Measurements from ENCODE around the gene ARFIP1.
"Not testable (repeated sequence)": the region's sequence is repeated elsewhere in the genome, so short reads cannot be mapped to it uniquely, and the experiment has no call there.

The ARFIP1 gene, protein sequence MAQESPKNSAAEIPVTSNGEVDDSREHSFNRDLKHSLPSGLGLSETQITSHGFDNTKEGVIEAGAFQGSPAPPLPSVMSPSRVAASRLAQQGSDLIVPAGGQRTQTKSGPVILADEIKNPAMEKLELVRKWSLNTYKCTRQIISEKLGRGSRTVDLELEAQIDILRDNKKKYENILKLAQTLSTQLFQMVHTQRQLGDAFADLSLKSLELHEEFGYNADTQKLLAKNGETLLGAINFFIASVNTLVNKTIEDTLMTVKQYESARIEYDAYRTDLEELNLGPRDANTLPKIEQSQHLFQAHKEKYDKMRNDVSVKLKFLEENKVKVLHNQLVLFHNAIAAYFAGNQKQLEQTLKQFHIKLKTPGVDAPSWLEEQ

DNA sequence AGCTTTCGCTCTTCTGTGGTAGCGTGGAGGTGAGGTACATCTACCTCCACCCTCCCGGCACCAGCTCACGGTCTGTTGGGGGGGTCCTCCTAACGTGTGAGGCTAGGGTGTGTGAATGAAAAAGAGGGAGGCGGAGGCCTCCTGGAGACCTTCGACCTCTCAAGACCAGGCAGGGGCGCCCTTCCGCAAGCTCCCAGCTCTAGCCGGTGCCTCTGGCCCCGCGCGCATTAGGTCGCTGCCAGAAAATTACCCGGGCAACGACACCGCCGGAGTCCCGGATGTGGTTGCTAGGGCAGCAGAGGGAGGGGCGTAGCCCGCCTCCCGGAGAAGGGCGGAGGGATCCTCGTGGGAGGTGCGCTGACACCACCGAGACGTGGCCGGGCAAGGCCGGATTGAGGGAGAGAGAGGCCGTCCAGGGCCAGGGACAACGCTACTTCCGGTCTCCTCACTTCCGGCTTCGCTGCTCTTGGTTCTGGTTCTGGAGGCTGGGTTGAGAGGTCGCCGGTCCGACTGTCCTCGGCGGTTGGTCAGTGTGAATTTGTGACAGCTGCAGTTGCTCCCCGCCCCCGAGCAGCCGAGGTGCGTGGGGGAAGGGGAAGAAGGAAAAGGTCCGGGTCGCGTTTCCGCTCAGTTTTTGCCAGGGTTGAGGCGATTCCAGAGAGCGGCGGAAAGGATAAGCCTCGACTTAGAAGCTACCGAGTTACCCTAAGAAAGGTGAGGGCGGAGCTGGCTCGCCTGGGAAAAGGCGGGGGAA, at the start of gene ARFIP1, which contains the start of gene TIGD4:
ARFIP1 (plus strand) TSS at position 442 of the 754 bp plus-strand sequence. CDS start 49,680 bp downstream, outside the sequence.
TIGD4 (minus strand) TSS at position 218 of the 754 bp plus-strand sequence. CDS start 8,726 bp downstream, outside the sequence.
- DNase-seq, result peak; percentile 46

DNA sequence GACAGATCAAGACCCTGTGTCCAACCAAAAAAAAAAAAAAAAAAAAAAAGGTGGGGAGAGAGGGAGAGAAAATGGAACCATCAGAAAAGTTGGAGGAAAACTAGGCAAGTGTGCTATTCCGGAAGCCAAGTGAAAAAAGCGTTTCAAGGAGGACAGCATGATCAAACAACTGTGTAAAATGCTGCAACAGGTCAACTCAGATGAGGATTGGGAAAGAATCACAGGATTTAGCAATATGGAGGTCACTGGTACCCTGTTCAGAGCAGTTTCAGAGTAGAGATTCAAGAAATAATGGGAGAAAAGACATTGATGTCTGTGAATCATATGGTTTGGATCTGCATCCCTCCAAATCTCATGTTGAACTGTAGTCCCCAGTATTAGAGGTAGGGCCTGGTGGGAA, 47.8 kb upstream of the ARFIP1 start:
- DNase-seq, result no peak

DNA sequence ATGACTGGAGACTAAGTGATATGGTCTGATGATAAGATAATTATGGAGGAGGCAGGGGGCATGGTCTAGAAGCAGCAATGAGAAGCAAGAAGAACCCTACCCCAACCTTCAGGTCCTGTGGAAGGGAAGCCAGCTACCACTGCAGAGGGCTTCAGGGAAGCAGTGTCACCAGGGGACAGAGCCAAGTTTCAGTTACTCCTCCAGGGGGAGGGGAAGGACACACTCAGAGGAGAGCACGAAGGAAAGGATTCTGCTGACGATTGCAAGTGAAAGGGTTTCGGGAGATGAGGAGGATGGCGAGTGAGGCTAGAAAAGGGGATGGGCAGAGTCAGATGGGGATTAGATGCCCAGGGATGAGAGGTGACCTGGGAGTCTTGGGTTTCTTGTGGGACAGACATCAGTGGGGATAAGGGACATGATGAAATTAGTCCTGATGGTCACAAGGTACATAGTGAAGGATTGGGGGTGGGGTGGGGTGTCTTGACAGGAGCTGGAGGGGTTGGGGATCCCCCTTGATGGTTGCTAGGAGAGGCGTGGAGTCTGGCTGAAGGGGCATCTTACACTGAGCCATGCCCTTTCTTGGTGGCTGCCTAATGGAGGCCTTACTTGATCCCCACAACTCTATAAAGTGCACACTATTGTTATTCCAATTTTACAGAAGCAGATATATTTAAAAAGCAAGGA, 45.6 kb upstream of the ARFIP1 start:
- no peak for DNase-seq

DNA sequence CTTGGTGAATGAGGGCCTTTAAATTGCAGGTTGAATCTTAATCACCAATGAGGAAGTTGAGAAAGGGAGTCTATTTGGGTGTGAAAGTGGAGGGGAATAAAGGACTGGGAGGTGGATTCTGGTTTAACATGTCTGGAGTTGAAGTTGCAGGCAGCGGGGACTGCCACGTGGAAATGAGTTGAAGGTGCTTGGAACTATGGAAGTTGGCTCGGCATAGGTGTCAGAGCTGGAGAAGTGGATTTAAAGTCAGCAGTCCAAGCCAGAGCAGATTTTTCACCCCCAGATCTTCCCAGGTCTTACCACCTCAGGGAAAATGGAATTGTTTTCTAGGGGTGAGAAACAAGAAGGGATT, 45.1 kb upstream of the ARFIP1 start:
- no peak for DNase-seq

DNA sequence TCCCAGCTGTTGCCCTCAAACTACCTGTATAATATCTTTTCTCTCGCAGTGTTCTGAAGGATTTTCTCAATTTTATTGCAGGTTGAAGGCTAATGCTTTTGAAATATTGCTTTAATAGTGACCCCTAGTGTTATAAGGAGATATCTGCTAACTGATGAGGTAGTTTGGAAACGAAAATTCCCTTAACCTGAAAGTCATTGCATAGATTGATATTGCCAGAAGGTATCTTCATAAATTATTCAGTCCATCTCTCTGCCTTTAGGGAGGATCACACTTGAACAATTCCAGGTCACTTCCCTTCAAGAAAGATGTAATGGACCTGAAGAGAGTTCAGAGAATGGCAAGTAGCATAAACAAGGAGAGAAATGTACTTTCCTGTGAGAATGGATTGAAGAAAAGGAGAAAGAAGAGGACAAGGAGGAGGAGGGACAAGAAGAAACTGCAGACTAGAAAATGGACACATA, 44.3 kb upstream of the ARFIP1 start:
- no peak for DNase-seq

DNA sequence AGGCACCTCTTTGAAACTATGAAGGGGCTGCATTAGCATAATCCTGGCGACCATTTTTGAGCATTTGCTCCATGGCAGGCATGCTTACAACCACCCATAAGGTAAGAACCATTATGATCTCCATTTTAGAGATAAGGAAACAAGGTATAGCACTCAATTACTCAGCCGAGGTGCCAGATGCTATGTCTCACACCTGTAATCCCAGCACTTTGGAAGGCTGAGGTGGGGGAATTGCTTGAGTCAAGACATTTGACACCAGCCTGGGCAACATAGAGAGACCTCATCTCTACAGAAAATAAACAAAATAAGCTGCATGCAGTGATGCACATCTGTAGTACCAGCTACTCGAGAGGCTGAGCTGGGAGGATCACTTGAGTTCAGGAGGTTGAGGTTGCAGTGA, 43.8 kb upstream of the ARFIP1 start:
- no peak for DNase-seq

DNA sequence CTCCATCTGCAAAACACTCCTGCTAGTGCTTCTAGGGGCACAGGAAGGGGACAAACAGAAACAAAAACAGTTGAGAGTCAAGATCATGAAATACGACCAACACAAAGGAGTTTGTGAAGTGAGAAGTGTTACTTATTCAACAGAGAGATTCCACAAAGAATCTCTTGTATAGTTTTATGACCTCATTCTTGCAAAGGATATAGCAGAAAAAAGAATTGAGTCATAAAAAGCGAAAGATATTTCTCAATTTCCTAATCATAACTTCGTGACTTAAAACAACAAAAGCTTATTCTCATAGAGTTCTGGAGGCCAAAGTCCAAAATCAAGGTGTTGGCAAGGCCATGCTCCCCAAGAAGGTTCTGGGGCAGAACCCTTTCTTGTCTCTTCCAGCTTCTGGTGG, 40.9 kb upstream of the ARFIP1 start:
- no peak for DNase-seq

DNA sequence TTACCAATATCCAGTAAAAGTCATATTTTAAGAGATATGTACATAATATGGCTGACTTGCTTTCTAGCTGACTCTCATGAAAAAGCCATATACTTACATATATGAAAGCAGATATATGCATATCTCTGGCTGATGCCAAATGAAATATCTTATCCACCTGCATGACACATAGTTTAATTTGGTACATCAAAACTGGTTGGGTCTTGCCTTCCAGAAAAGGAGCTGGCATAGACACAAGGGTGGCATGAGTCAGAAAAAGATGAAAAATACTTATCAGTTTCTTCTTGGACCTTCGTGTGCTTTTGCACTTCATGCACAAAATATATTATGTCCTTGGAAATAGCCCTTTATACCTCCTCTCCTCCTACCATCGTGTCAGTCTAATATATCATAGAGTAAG, 32.3 kb upstream of the ARFIP1 start:
- no peak for DNase-seq

DNA sequence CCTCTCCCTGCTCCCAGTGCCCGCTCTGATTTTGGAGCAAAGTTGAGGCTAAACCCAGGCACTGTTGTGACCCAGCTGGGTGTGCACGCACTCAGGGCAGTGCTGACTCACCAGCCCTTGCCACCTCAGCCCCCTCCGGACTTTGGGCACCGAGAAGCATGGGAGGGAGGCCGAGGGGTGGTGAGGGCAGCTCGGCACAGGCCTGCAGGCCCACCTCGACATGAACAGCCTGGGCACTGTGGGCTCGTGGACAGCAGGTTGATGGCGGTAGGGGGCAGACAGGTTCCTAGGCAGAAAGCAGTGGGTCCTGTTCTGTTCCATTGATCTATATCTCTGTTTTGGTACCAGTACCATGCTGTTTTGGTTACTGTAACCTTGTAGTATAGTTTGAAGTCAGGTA, 31.1 kb upstream of the ARFIP1 start:
- no peak for DNase-seq

DNA sequence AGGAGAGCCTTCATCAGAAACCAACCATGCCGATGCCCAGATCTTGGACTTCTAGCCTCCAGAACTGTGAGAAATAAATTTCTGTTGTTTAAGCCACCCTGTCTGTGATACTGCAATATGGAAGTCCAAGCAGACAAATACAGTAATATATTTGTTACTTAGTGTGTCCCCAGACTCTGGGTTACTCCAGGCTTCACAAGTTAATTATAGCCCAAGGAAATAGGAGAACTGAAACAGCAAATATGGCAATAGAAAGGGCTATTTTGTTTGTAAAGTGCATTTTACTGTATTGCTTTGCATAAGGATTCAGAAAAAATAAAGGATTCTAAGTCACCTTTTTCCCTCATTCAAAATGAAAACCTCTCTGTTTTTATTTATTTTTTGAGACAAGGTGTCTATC, 16.0 kb upstream of the ARFIP1 start:
- DNase-seq, result no peak

DNA sequence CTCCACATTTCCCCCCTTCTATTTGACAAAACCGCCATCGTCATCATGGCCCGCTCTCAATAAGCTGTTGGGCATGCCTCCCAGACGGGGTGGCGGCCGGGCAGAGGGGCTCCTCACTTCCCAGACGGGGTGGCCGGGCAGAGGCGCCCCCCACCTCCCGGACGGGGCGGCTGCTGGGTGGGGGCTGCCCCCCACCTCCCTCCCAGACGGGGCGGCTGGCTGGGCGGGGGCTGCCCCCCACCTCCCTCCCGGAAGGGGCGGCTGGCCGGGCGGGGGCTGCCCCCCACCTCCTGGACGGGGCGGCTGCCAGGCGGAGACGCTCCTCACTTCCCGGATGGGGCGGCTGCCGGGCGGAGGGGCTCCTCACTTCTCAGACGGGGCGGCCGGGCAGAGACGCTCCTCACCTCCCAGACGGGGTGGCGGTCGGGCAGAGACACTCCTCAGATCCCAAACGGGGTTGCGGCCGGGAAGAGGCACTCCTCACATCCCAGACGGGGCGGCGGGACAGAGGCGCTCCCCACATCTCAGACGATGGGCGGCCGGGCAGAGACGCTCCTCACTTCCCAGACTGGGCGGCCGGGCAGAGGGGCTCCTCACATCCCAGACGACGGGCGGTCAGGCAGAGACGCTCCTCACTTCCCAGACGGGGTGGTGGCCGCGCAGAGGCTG, 14.6 kb upstream of the ARFIP1 start:
- DNase-seq, result not testable (repeated sequence)

DNA sequence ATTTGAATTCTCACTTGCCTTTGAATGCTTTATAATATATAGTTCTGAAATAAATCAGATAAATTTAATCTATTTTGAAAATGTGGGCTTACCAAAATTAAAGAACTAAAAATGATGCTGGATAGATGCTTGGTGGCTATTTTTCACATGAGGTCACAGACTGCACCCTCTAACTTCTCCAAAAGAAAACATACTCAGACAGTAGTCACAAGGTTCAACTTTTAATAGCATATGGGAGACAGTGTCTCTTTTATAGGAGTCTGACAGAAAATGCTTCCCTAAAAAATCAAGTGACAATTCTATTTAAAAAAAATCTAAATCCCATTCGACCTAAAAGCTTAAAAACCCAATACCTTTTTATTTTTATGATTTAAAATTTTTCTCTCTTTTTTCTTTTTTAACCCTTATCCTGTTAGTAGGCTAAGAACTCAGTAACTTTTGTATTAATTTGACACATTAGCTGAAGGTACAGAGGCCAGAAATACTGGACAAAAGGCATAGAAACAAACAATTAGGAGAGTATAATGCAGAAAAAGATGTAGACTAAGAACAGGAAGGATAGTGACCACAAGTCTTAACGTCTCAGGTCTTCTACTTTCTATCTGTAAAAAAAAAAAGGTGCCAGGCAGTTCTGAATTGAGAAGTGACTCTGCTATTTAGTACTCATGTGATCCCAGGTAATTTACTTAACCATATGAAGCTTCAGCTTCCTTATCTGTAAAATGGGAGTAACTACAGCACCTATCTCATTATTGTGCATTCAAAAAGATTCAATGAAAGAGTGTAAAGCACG, 7.8 kb upstream of the ARFIP1 start:
- no peak for DNase-seq

DNA sequence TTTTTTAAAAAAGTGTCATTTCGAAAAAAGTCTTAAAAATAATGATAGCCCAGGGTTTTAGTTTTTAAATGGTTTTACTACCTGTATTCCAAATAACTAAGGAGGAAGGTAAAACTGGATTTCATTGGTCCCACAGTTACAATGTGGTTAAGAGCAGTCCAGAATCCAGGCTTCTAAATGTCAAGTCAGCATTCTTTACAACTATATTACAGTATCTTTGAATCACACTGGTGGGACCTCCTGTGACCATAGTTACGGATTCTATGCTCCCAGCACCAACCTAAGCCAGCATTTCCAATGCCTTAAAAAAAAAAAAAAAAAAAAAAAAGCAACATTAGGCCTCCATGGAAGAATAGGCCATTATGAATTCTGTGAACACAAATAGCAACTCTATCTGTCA, 6.4 kb upstream of the ARFIP1 start:
- no peak for DNase-seq

DNA sequence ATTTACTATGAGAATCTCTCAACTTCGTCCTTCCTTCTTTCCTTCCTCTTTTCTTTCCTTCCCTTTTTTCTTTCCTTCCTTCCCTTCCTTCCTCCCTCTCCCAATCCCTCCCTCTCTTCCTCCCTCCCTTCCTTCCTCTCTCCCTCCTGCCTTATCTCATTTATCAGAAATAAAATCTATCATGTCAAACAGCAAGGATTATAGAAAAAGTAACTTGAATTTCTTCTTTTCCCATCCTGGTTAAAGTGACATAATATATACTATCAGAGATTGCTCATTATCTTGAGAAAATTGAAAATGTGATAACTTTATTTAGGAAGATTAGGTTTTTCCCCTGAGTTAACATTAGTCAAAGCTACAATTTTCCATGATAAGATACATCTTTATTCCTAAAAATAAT, 5.8 kb upstream of the ARFIP1 start:
- DNase-seq, result no peak

DNA sequence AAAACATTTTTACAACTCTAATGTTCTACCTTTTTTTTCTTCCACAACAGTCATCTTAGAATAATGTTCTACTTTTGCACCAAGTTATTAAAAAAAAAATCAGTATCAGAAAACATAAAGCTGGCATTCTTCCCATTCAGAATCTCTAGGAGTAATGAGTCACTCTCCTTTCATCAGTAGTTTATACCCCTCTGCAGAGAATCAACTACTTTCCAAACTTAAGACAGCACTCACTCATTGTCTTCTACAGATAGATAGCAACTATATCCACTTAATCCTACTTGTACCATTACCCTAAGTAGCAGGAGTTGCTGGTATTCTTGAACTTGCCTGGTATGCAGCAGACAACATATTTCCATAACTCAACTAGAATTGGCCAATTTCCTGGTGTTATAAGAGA, 3.4 kb upstream of the ARFIP1 start:
- DNase-seq, result no peak

DNA sequence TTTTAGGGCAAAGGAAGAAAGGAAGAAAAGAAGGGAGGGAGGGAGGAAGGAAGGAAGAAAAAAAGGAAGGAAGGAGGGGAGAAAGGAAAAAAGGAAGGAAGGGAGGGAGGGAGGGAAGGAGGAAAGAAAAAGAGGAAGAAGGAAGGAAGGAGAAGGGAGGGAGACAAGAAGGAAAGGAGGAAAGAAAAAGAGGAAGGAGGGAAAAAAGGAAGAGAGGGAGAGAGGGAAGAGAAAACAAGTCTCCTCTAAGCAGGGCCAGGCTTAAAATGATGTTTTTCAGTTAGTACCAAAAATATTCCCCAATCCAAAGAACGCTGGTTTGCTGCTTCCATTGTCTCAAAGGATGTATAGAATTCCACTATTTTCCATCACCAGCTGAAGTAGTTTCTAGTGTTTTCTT, 2.3 kb upstream of the ARFIP1 start:
- DNase-seq, result no peak

DNA sequence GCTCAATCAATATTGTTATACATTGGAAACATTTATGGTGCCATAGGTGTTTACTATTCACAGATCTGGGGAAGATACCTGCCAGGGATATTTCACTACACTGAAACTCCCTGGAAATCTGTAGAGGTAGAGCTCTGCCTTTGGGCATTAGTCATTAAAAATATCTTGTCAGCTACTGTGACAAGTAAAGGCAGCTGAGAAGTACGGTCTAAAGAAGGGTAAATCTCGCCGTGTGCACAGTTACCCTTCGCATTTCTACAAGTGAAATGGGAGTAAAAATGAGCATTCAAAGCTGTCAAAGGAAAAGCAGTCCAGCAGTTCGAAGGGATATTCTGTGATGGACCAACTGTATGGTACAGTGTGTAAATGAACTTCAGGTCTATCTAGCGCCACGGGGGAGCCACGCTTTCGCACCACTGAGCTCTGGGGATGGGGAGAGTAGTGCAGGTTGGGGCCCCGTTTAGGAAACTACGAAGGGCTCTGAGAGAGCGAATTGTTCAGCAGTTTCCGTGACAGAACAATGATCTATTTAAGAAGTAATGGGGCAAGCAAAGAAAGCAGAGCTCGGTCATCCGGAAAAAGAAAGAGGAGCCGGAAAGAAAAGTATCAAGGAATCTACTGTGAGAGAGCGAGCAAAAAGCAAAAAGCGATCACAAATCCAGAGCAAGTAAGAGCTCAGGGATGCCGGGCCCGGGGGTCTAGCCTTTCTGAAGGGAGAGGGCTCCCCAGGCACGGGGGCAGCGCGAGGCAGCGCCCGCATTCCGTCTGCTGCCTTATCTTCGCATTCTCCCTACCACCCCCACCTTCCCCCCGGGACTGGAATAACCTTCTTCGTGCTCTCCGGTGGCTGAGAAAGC, 870 bp upstream of the ARFIP1 start:
- DNase-seq, result no peak

DNA sequence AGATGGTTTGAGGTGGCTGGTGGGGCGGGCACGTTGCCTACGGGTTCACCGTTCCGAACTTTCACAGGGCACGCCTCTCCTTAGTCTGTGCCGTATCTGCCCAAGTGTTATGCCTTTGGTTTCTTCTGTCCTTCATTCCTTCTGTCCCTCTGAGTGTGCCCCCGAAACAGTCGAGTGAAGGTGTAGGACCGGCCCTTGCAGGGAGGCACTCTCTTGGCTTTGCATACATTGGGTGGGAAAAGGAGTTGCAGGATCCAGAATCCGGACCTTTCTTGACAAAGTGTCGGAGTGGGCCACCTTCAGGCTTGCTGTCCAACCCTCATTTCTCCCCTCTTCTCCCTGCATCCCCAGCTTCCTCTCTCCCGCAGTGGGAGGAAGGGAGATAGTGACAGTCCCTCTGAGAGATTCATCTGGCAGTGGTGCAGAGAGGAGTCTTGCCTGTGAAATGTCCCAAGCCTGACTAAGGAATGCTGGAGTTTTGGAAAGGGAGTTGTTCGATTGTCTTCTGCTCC, 569 bp downstream of the ARFIP1 start:
- no peak for DNase-seq

DNA sequence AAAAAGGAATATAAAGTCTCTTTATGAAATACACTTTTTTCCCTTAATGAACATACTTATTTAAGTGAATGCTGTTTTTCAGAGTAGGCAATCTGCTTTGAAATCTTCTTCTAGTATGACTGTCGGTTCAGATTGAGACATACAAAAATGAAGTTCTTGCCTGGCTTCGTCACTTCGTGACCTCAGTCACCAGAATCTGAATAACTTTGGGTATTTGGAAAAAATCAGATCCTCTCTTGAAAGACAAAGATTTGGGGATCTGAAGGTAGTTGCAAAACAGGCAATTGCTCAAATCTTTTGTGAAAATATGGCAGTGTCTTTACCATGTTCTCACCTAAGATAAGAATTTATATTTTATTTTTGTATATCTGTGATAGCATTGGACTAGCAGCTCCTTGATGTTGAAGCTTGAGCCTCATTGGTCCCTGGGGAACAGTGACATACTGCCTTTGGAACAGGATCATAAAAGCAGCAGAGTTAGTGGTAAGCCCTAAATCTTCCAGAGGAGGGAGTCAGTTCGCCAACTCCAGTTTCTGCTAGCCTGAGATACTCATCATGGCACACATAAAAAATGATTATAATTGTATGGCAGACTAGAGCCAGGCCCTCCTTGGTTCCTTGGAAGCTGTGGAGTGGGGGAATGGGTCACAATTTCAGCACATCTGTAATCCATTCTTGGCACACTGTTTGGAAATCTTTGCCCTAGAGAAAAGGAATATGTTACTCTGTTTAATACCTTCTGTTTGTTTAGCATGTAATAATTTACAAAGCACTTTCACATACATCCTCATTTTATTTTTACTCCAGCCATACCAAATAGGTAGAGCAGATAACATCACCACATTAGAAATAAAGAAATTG, 5.0 kb downstream of the ARFIP1 start:
- peak; percentile 58 for DNase-seq
